DMS114 treated with DMSO at 0.1 percent for 48 hours (cell line): Measurements from ENCODE around the gene EYA3.

Experiments used
- DNase-seq: peaks from one replicate; lab custom pipeline; 2025; ENCODE audit not compliant: unreplicated experiment; lab: John Stamatoyannopoulos, UW

Gene EYA3

GRCh38 chr1:27941671-27942540, 146.5 kb downstream of the EYA3 start:
- DNase-seq, result no peak

- DNase-seq, result no peak
Observed at GRCh38 chr1:27940870-27941560, 147.4 kb downstream of the EYA3 start.

GRCh38 chr1:27940297-27940696, 148.1 kb downstream of the EYA3 start:
- no peak for DNase-seq

- DNase-seq, result no peak
Observed at GRCh38 chr1:27938488-27938887, 149.9 kb downstream of the EYA3 start.

GRCh38 chr1:27937524-27937836, 150.9 kb downstream of the EYA3 start:
- DNase-seq, result no peak

GRCh38 chr1:27936370-27936769, 152.0 kb downstream of the EYA3 start:
- no peak for DNase-seq

GRCh38 chr1:27935721-27936120, 152.7 kb downstream of the EYA3 start:
- DNase-seq, result no peak

GRCh38 chr1:27934818-27935549, 153.4 kb downstream of the EYA3 start, which contains the start of gene SMPDL3B:
Gene SMPDL3B (plus strand): TSS chr1:27935000. CDS start chr1:27935184, 184 bp downstream.
- peak; percentile 24 for DNase-seq

- DNase-seq, result no peak
Observed at GRCh38 chr1:27931759-27932158, 156.7 kb downstream of the EYA3 start.

GRCh38 chr1:27931184-27931583, 157.2 kb downstream of the EYA3 start:
- DNase-seq, result no peak

- DNase-seq, result no peak
Observed at GRCh38 chr1:27928216-27928954, 160.0 kb downstream of the EYA3 start.

GRCh38 chr1:27922272-27922671, 166.1 kb downstream of the EYA3 start:
- no peak for DNase-seq
